Lower leg skin (tissue), 4 donors: ENCODE data around the gene ZNF726. TPM values are rescaled to one million over a fixed set of nuclear protein-coding genes. Genes with fewer than 3 reads are reported as not detected.
"Not testable (repeated sequence)": the region's sequence is repeated elsewhere in the genome, so short reads cannot be mapped to it uniquely, and the experiment has no call there.

ENCODE experiments used
- DNase-seq, 2 donors: peaks; one replicate each; pipeline ENCODE4 v3.0.0-alpha.2; 2019; ENCODE audit warnings: low spot score in 2 of 2
- H3K4me3 ChIP-seq: fragments of 200-600 bp; sonication (generic); 2 replicates; pipeline ENCODE4 v1.5.1; 2017; ENCODE audit warnings: mild to moderate bottlenecking, low read depth; ENCODE audit not compliant: poor library complexity, severe bottlenecking
- POLR2A ChIP-seq, 2 donors: fragments of 450-650 bp; IDR thresholded peaks; one replicate each; pipeline ENCODE4 v1.6.1; 2016 to 2017; ENCODE audit warnings: antibody characterized with exemption in 2 of 2, mild to moderate bottlenecking in 1 of 2, moderate library complexity in 1 of 2
- WGBS, 2 donors: methylation state at CpG; one replicate each; pipeline ENCODE4 v1.1.5; 2018; 5-methylcytosine and 5-hydroxymethylcytosine counted together
- intact Hi-C: fragments of 100-400 bp; cut with DNase I; formaldehyde crosslinking; loops from one replicate; pipeline ENCODE4 v1.15.0; 2023; ENCODE audit warnings: low total_unique reads
- total RNA-seq, 4 donors: library from RNA; depleted of rRNA; stranded (reverse); fragments of >200 nt; gene quantifications; one replicate each; pipeline ENCODE4 v1.1.0, GENCODE V29; 2016
- TF ChIP-seq, protein P1 (sequence below), 3 donors: fragments of 450-650 bp; IDR thresholded peaks; one replicate each; pipeline ENCODE4 v1.5.1; 2016; ENCODE audit warnings: antibody characterized with exemption in 3 of 3, mild to moderate bottlenecking in 3 of 3, moderate library complexity in 2 of 3

ZNF726 gene
- total RNA-seq, 4 donors from 2014 or later: 1.5 to 12.8 (median 5.6) TPM

DNA sequence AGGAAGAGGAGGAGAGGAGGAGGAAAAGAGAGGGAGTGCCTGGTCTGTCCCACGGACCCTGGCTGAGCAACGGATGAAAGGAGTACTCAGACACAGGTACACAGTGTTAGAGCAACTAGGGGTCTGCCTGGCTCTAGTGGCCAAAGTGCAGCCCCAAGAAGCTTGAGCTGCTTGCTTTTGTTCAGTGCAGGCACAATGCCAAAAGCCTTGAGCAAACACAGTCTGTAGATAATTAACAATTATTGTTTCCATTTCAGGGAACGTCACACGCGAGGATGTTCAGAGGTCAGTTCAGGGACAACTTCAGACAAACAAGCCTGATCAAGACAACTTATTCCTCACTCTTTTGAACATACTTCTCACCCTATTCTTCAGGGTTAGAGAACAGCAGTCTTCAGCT is 32.2 kb upstream of the ZNF726 start:
- WGBS, 2 donors: 28 to 35% methylated on average over 5 of the region's 5 CpGs
- TF ChIP-seq, protein P1, sequence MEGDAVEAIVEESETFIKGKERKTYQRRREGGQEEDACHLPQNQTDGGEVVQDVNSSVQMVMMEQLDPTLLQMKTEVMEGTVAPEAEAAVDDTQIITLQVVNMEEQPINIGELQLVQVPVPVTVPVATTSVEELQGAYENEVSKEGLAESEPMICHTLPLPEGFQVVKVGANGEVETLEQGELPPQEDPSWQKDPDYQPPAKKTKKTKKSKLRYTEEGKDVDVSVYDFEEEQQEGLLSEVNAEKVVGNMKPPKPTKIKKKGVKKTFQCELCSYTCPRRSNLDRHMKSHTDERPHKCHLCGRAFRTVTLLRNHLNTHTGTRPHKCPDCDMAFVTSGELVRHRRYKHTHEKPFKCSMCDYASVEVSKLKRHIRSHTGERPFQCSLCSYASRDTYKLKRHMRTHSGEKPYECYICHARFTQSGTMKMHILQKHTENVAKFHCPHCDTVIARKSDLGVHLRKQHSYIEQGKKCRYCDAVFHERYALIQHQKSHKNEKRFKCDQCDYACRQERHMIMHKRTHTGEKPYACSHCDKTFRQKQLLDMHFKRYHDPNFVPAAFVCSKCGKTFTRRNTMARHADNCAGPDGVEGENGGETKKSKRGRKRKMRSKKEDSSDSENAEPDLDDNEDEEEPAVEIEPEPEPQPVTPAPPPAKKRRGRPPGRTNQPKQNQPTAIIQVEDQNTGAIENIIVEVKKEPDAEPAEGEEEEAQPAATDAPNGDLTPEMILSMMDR (IDR thresholded peaks at IDR 0.05): no peak
- no peak for TF ChIP-seq POLR2A (IDR thresholded peaks at IDR 0.05)
- intact Hi-C loops: no loop called here
- no peak for DNase-seq
- no peak overlapping the region for H3K4me3 ChIP-seq

DNA sequence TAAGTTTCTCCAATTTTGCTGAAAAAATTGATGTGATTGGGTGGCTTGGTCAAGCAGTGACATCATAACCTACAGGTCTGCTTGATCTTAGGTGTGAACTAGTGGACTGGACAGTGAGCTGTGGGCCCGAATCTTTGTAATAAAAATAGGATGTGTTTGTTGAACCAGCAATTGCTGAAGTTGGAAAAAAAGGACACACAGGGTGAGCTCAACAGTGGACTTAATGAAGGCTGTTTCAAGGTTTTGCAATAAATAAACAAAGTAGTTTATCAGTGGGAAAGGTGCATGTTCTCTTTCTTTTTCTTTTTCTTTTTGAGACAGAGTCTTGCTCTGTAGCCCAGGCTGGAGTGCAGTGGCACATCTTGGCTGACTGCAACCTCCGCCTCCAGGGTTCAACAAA is 30.3 kb upstream of the ZNF726 start:
- no peak for DNase-seq
- H3K4me3 ChIP-seq: no peak overlapping the region
- intact Hi-C loops: no loop called here
- TF ChIP-seq POLR2A (IDR thresholded peaks at IDR 0.05): no peak
- TF ChIP-seq, protein P1 (IDR thresholded peaks at IDR 0.05): no peak
- WGBS, 2 donors: 86 to 92% methylated on average over 2 of the region's 2 CpGs

DNA sequence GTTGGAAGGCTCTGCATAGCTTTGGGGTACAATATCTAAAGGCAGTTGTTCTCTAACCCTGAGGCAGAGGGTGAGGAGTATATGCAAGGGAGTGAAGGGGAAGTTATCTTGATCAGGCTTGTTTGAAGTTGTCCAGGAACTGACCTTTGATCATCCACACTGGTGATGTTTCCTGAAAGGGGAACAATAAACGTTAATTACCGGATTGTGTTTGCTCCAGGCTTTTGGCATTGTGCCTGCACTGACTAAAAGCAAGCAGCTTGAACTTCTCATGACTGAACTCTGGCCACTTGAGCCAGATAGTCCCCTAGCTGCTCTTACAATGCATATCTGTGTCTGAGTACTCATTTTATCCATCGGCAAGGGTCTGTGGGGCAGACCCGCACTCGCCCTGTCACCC is 27.0 kb upstream of the ZNF726 start:
- TF ChIP-seq, protein P1 (IDR thresholded peaks at IDR 0.05): no peak
- no peak for TF ChIP-seq POLR2A (IDR thresholded peaks at IDR 0.05)
- intact Hi-C loops: no loop called here
- no peak overlapping the region for H3K4me3 ChIP-seq
- DNase-seq: no peak
- WGBS, 2 donors: 59 to 75% methylated on average over 5 of the region's 5 CpGs

GRCh38 chr19:23896096-23896495 is 18.6 kb upstream of the ZNF726 start:
- WGBS, 2 donors: 81 to 93% methylated on average over 15 of the region's 15 CpGs
- H3K4me3 ChIP-seq, DNase-seq, intact Hi-C loops: not testable (repeated sequence)

DNA sequence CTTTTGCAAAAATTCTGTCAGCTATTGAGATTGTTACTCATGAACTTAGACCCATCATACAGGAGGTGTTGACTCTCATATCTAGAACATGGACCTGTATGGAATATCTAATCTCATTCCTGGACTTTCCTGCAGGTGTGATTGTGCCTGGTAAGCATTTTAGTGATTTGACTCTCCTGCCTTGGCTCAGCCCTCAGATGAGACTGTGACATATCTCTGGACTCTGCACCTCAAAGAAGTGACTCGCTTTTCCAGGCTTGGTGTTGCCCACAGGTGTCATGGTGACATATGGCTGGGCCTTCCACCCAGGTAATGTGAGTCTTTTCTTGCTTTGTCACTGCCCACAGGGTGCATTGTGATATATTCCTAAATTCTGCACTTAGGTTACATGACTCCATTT is 17.8 kb upstream of the ZNF726 start:
- TF ChIP-seq, protein P1 (IDR thresholded peaks at IDR 0.05): no peak
- no peak for TF ChIP-seq POLR2A (IDR thresholded peaks at IDR 0.05)
- H3K4me3 ChIP-seq: no peak overlapping the region
- WGBS, 2 donors: 64 to 76% methylated on average over 1 of the region's 1 CpG
- no peak for DNase-seq
- intact Hi-C loops: no loop called here

GRCh38 chr19:23901360-23901759 is 13.3 kb upstream of the ZNF726 start:
- TF ChIP-seq, protein P1 (IDR thresholded peaks at IDR 0.05): no peak
- no peak for TF ChIP-seq POLR2A (IDR thresholded peaks at IDR 0.05)
- no peak for DNase-seq
- no peak overlapping the region for H3K4me3 ChIP-seq
- intact Hi-C loops: no loop called here
- WGBS, 2 donors: 55 to 75% methylated on average over 4 of the region's 4 CpGs
